Measurements from ENCODE around the gene RPL14. TPM values are rescaled to one million over a fixed set of nuclear protein-coding genes. Genes with fewer than 3 reads are reported as not detected.

Gene RPL14
- total and polyA plus RNA-seq, 2 of the 13 experiments (the other 11 are each of a cell fraction or from before 2014, with no cell fraction given) = 502 to 1,291 TPM

GRCh38 chr3:40465456-40465855, 8.3 kb downstream of the RPL14 start:
- CTCF ChIA-PET (ENCODE audit: low intra/inter-chr PET ratio, low total read pairs) = no interaction called here
- ATAC-seq (peak; percentile 19), FAIRE-seq (no peak), DNase-seq (ENCODE audit: low spot score) (no peak)
- Histone ChIP-seq H3K4me3 (replicated peaks in 1 of 3; ENCODE audit: insufficient read depth in 1 of 3, low read depth in 2 of 3, low read length in 3 of 3) (no peak overlapping the region), H3K27ac (ENCODE audit: extremely low read length, insufficient read depth, low read length) (no peak overlapping the region), H3K4me2 (ENCODE audit: low read depth, low read length) (no peak overlapping the region), H2AFZ (ENCODE audit: low read length) (no peak overlapping the region), H3K27me3 (ENCODE audit: control insufficient read depth in 1 of 2, insufficient read depth in 2 of 2, low read length in 2 of 2) (no peaks in the 10 kb centered on the region), H3K9me3 (ENCODE audit: low read length) (no peaks in the 10 kb centered on the region), H3K9ac (ENCODE audit: insufficient read depth, low read depth, low read length) (no peak overlapping the region), H3K4me1 (ENCODE audit: insufficient read depth, low read length) (peaks cover 15% of the 10 kb centered on the region), H3K79me2 (ENCODE audit: insufficient read depth, low read length) (no peaks in the 10 kb centered on the region), H3K36me3 (replicated peaks in 1 of 2; ENCODE audit: control insufficient read depth in 1 of 2, insufficient read depth in 2 of 2, low read length in 2 of 2) (peaks cover 6 to 27% of the 10 kb centered on the region in 2 experiments), H4K20me1 (ENCODE audit: insufficient read depth, low read length) (peaks cover under 1% of the 10 kb centered on the region)
- POLR2A ChIA-PET = interaction anchor here (0.9 to 3.6 kb wide), 5 partner anchors 8 to 40 kb away, joined by 3 to 14 read pairs (median 7); partner anchors contain the start of genes RPL14, ZNF619 and ZNF620
- WGBS (ENCODE audit: low lambda C conversion rate) = 94% methylated on average over 2 of the region's 2 CpGs
- no TSS peak for BruUV-seq (replicated peaks)
- in situ Hi-C loops (cut with HindIII; ENCODE audit: extremely low pct_ligation_motif_present, low pct_unique_long_range_greater_than_20kb) = no loop called here
- intact Hi-C loops (cut with micrococcal nuclease; ENCODE audit: unreplicated experiment) = no loop called here
- peak in 1 of 2 experiments; percentile 6; a peak in 1 of 4 replicates for TF ChIP-seq POLR2A (IDR thresholded peaks at IDR 0.05; ENCODE audit: insufficient read depth in 1 of 2, low read depth in 2 of 2, low read length in 2 of 2)
- TF ChIP-seq MIER2 (CRISPR knock-in tag; IDR thresholded peaks at IDR 0.05) = no peak
- no peak for TF ChIP-seq SNRNP70 (IDR thresholded peaks at IDR 0.05; ENCODE audit: low read depth, low read length)
- TF ChIP-seq ZNF605 (CRISPR knock-in tag; IDR thresholded peaks at IDR 0.05) = no peak
- no peak for TF ChIP-seq DBP (CRISPR knock-in tag; IDR thresholded peaks at IDR 0.05; ENCODE audit: not compliant biosample characterization)
- no peak for TF ChIP-seq ZNF280D (CRISPR knock-in tag; IDR thresholded peaks at IDR 0.05)
- TF ChIP-seq TGIF2 (CRISPR knock-in tag; IDR thresholded peaks at IDR 0.05) = no peak
- TF ChIP-seq POLR2AphosphoS5 (IDR thresholded peaks at IDR 0.05; ENCODE audit: low read depth, low read length) = no peak
- no peak for TF ChIP-seq TFE3 (CRISPR knock-in tag; IDR thresholded peaks at IDR 0.05)
- no peak for TF ChIP-seq ZBTB1 (CRISPR knock-in tag; IDR thresholded peaks at IDR 0.05; ENCODE audit: borderline replicate concordance)
- TF ChIP-seq RBFOX2 (IDR thresholded peaks at IDR 0.05; ENCODE audit: low read depth, low read length) = 0 out of 2 replicates have a peak, but pooled peaks have one; percentile 16
- TF ChIP-seq HMG20A (CRISPR knock-in tag; IDR thresholded peaks at IDR 0.05; ENCODE audit: borderline replicate concordance) = no peak
- no peak for TF ChIP-seq HNF1B (CRISPR knock-in tag; IDR thresholded peaks at IDR 0.05)
- no peak for TF ChIP-seq ZNF850 (CRISPR knock-in tag; conservative IDR thresholded peaks at IDR 0.05)
